IgD-negative memory B cell (primary cell): ENCODE data around the gene RGS3. TPM values are rescaled to one million over a fixed set of nuclear protein-coding genes. Genes with fewer than 3 reads are reported as not detected.
"Not testable (repeated sequence)": the region's sequence is repeated elsewhere in the genome, so short reads cannot be mapped to it uniquely, and the experiment has no call there.

Experiments
- H3K27ac Mint-ChIP-seq, 3 donors: one replicate each; pipeline ENCODE4 v1.8.0; 2020 to 2022; ENCODE audit warnings: mild to moderate bottlenecking in 3 of 3, mixed read lengths in 3 of 3, moderate library complexity in 1 of 3
- H3K27me3 Mint-ChIP-seq: one replicate; pipeline ENCODE4 v1.8.0; 2021; ENCODE audit warnings: mixed read lengths
- H3K36me3 Mint-ChIP-seq: one replicate; pipeline ENCODE4 v1.8.0; 2020; ENCODE audit warnings: mild to moderate bottlenecking, mixed read lengths
- H3K4me1 Mint-ChIP-seq, 3 donors: one replicate each; pipeline ENCODE4 v1.8.0; 2020 to 2022; ENCODE audit warnings: mixed read lengths in 3 of 3, mild to moderate bottlenecking in 1 of 3
- H3K4me3 Mint-ChIP-seq, 4 donors: one replicate each; pipeline ENCODE4 v1.8.0; 2020 to 2022; ENCODE audit warnings: mild to moderate bottlenecking in 4 of 4, mixed read lengths in 4 of 4, moderate library complexity in 3 of 4
- H3K9me3 Mint-ChIP-seq, 3 donors: one replicate each; pipeline ENCODE4 v1.8.0; 2020 to 2021; ENCODE audit warnings: mixed read lengths in 3 of 3, mild to moderate bottlenecking in 1 of 3
- polyA plus RNA-seq: library from polyadenylated mRNA; unstranded; fragments of 300-500 nt; fragmentation: Illumina TruSeq; gene quantifications from one replicate; pipeline ENCODE4 v1.2.3, GENCODE V29; 2021

Gene RGS3
- polyA plus RNA-seq, 1 donor from 2014 or later: 16.2 TPM

DNA sequence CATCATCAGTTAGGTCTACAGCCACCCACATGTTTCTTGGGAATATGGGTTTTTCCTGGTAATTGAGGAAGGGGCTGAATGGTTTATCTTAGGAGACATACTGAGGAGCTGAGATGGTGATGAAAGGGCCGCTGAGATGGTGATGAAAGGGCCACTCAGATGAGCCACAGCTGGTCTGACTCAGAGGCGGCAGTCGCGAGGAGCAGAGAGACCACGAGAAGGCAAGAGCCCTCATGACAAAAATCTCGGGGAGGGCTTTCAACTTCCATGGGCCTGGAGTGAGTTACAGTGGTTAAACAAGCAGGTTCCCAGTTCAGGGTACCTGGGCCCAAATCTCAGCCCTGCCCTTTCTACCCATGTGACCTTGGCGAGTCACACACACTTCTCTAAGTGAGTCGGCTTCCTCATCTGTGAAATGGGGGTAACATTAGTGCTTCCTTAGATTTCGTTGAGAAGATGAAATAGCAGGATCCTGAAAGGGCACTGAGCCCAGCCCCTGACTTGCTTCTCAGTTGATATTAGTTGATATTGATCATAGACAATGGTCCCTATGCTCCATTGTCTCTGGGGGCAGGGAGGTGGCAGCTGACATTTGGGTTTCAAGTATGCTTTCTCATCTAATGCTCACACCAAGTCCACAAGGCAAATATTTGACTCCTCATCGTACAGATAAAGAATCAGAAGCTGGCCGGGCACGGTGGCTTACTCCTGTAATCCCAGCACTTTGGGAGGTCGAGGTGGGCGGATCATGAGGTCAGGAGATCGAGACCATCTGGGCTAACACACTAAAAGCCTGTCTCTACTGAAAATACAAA, 169.5 kb downstream of the RGS3 start:
- Mint-ChIP-seq H3K36me3 (no peaks in the 10 kb centered on the region), H3K27me3 (peaks cover 3% of the 10 kb centered on the region), H3K4me1 (no peaks in the 10 kb centered on the region), H3K9me3 (peaks cover 0 to 5% (median 0%) of the 10 kb centered on the region in 3 donors), H3K4me3 (no peak overlapping the region), H3K27ac (no peak overlapping the region)

DNA sequence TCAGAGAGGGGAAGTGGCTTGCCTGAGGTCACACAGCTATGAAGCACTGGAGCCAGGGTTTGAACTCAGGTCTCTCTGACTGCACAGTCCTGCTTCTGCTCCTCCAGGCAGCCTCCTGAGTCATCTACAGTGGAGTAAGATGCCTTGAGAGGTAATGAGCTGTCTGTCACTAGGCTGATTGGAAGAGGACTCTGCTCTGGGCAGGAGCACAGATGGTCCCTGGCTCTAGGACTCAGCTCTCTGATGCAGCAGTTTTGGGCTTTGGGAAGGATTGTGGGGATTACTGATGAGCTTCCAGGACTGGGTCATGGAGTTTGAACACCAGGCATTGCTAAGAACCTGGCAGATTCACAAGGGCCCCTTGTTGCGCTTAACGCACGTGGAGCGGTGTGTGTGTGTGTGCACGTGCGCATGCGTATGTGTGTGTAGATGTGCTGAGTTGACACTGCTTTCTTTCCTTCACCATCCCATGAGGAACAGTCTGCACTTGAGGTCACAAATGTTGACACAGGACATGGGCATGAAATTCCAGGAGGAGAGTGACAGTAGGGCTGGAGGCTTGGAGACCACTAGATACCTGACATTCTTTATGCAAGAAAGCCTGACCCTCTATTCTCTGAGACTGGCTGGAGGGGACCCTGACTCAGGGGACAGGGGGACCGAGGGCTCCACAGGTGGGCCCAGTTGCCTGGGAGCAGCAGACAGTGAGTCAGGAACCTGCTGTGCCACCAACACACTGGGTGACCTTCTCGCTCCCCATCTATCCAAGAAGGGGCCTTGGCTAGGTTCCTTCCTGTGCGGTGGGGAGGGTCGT, 170.5 kb downstream of the RGS3 start:
- no peaks in the 10 kb centered on the region for H3K36me3 Mint-ChIP-seq
- H3K27ac Mint-ChIP-seq: no peak overlapping the region
- H3K4me3 Mint-ChIP-seq: no peak overlapping the region
- H3K4me1 Mint-ChIP-seq: no peaks in the 10 kb centered on the region
- peaks cover 0 to 5% (median 0%) of the 10 kb centered on the region in 3 donors for H3K9me3 Mint-ChIP-seq
- peaks cover 3% of the 10 kb centered on the region for H3K27me3 Mint-ChIP-seq

DNA sequence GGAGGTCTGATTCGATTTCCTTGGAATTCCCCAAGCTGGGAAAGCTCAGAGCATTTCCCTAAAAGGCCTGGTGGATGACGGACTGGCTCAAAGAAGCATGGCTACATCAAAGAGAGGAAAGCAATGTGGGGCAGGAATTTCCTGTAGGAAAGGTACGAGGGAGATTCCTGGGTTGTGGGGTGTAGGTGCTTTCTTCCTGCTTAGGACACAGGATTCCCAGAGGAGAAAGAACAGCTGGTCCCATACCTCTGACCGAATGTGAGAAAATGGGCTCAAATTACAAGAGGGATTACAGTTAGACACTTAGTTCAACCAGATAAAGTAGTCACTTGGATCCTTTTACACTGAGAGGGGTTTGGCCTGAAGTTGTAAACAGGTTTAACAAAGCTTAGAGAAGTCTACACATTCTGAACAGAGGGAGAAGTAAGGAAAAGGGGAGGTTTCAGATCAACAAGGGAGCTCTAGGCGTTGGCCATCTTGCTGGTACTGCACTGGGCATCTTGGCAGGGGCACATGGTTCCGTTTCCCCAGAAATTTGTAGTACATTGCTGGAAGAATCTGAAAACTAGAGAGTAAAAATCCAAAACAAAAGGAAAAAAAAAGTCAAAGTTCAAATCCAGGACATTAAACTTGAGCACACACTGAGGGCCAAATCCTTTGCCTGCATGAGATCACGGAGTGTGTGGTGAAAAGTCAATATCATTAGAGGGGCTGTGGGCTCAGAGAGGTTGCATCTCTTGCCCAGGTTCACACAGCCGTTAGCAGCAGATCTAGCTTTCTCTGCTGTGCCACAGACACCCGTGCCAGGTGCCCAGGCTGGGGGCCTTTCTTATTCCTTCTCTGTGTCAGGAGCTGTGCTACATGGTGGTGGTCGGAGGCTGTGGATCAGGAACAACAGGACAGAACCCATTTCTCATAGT, 171.3 kb downstream of the RGS3 start:
- peaks cover 0 to 5% (median 0%) of the 10 kb centered on the region in 3 donors for H3K9me3 Mint-ChIP-seq
- no peak overlapping the region for H3K27ac Mint-ChIP-seq
- no peak overlapping the region for H3K4me3 Mint-ChIP-seq
- no peaks in the 10 kb centered on the region for H3K4me1 Mint-ChIP-seq
- no peaks in the 10 kb centered on the region for H3K36me3 Mint-ChIP-seq
- H3K27me3 Mint-ChIP-seq: peaks cover 3% of the 10 kb centered on the region

DNA sequence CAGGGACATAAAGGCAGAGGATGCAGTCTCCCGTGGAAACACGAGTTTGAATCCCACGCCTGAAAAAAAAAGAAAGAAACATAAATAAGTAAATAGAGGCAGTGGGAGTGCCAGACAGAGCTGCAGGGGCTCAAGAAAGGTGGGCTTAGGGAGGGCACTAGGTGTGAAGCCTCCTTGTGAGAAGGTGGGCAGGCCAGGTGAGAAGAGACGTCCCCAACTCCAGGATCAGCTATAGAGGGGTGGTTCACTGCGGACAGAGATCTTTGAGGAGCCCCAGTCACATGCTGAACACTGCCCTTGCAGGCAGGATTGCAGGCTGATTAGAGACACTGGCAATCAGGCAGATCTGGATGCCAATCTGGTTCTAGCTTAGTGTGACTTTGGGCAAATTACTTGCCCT, 172.1 kb downstream of the RGS3 start:
- Mint-ChIP-seq H3K9me3 (peaks cover 0 to 5% (median 0%) of the 10 kb centered on the region in 3 donors), H3K27me3 (peaks cover 1% of the 10 kb centered on the region), H3K36me3 (no peaks in the 10 kb centered on the region), H3K4me3 (no peak overlapping the region), H3K27ac (no peak overlapping the region), H3K4me1 (no peaks in the 10 kb centered on the region)

DNA sequence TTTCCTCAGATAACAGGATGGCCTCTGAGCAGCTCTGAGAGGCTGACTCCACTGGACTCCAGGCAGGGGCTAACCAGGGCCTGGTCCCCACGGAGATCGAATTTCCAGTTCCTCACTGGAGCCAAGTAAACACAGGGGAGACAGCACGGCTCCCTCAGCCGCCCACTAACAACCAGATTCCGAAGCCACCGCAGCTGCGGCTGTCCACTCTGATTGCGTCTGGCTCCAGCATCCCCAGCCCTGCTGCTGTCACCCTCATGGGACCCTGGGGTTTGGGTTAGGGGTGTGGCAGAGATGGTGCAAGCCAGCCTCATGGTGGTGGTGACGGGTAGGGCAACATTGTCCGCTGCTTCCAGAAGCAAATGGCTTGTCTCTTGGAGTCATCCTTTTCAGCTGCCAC, 172.6 kb downstream of the RGS3 start:
- Mint-ChIP-seq H3K4me1 (no peaks in the 10 kb centered on the region), H3K36me3 (no peaks in the 10 kb centered on the region), H3K4me3 (no peak overlapping the region), H3K27ac (no peak overlapping the region), H3K27me3 (peaks cover 1% of the 10 kb centered on the region), H3K9me3 (peaks cover 0 to 5% (median 0%) of the 10 kb centered on the region in 3 donors)

DNA sequence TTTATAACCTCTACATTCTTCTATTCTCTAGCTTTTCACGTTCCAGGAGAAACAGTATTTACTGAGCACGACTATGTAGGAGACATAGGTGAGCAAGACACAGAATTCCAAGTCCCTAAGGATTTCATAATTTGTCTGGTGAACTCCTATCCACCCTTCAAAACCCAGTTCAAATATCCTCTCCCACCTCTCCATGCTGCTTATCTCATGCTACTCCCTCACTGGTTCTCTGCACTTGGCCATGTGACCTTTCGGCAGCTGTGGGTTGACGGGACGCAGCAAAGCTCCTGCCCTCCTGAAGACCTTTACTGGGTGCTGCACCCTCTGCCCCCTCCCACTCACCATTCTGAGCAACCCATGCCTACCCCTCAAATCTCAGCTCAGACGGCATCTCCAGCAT, 173.2 kb downstream of the RGS3 start:
- Mint-ChIP-seq H3K9me3 (peaks cover 0 to 5% (median 0%) of the 10 kb centered on the region in 3 donors), H3K27me3 (peaks cover 1% of the 10 kb centered on the region), H3K4me1 (no peaks in the 10 kb centered on the region), H3K27ac (no peak overlapping the region), H3K4me3 (no peak overlapping the region), H3K36me3 (no peaks in the 10 kb centered on the region)

DNA sequence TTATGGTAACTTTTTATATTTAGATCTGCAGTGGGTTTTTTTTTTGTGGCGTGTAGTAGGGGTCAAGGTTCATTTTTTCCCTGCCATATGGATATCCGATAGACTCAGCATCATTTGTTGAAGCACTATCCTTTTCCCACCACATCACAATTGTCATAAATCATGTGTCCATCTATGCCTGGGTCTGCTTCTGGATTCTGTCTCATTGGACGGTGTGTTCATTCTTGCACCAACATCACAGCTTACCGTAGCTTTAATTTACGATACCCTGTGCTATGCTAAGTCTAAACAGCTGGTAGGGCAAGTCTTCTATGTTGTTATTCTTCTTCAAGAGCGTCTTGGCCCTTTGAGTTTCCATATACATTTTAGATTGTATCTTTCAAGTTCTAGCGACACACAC, 175.0 kb downstream of the RGS3 start:
- H3K27me3 Mint-ChIP-seq: no peaks in the 10 kb centered on the region

DNA sequence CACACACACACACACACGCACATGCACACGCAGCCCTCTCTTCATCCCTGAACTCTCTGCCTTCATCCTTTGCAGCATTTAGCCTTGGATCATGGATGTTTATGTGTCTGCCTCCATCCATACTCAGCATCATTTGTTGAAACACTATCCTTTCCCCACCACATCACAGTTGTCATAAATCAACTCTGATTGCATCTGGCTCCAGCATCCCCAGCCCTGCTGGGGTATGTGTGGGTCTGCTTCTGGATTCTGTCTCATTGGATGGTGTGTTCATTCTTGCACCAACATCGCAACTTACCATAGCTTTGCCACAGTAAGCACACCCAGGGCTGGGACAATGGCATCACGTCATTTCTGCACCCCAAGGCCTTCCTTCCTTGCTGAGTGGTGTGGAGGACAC, 175.4 kb downstream of the RGS3 start:
- H3K27ac Mint-ChIP-seq: no peak overlapping the region
- peaks cover 0 to 4% (median 2%) of the 10 kb centered on the region in 3 donors for H3K9me3 Mint-ChIP-seq
- H3K27me3 Mint-ChIP-seq: no peaks in the 10 kb centered on the region
- H3K4me1 Mint-ChIP-seq: no peaks in the 10 kb centered on the region
- H3K36me3 Mint-ChIP-seq: no peaks in the 10 kb centered on the region
- H3K4me3 Mint-ChIP-seq: no peak overlapping the region

More for the DNA sequence above, 175.0 kb downstream of the RGS3 start:
- Mint-ChIP-seq H3K4me1 (no peaks in the 10 kb centered on the region), H3K36me3 (no peaks in the 10 kb centered on the region), H3K4me3 (no peak overlapping the region), H3K9me3 (peaks cover 0 to 4% (median 2%) of the 10 kb centered on the region in 3 donors), H3K27ac (no peak overlapping the region)

DNA sequence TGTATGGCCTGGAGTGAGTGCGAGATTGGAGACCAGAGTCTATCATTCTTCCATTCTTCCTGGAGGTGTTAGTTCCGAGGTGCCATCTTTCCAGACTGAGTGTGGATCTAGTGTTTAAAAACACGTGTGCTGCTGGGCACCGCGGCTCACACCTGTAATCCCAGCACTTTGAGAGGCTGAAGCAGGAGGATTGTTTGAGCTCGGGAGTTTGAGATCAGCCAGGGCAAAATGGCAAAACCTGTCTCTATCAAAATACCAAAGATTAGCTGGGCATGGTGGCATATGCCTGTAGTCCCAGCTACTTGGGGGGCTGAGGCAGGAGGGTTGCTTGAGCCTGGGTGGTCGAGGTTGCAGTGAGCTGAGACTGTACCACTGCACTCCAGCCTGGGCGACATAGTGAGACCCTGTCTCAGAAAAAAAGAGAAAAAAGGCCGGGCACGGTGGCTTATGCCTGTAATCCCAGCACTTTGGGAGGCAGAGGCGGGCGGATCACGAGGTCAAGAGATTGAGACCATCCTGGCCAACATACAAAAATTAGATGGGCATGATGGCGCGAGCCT, 176.0 kb downstream of the RGS3 start:
- not testable (repeated sequence) for H3K27me3 Mint-ChIP-seq, H3K9me3 Mint-ChIP-seq, H3K4me3 Mint-ChIP-seq, H3K36me3 Mint-ChIP-seq, H3K27ac Mint-ChIP-seq, H3K4me1 Mint-ChIP-seq

DNA sequence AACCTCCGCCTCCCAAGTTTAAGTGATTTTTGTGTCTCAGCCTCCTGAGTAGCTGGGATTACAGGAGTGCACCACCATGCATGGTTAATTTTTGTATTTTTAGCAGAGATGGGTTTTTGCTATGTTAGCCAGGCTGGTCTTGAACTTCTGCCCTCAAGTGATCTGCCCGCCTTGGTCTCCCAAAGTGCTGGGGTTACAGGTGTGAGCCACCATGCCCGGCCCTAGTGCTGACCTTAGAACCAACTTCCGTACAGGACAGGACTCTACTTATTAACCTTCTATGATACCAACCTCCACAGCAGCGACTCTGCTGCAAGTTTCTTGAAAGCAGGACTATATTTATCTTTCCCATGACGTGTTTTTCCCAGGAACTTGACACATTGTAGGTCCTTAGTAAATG, 176.9 kb downstream of the RGS3 start:
- H3K4me3 Mint-ChIP-seq: no peak overlapping the region
- H3K36me3 Mint-ChIP-seq: no peaks in the 10 kb centered on the region
- H3K27me3 Mint-ChIP-seq: no peaks in the 10 kb centered on the region
- no peak overlapping the region for H3K27ac Mint-ChIP-seq
- peaks cover 0 to 4% (median 2%) of the 10 kb centered on the region in 3 donors for H3K9me3 Mint-ChIP-seq
- peaks cover 0 to 3% (median 0%) of the 10 kb centered on the region in 3 donors for H3K4me1 Mint-ChIP-seq

DNA sequence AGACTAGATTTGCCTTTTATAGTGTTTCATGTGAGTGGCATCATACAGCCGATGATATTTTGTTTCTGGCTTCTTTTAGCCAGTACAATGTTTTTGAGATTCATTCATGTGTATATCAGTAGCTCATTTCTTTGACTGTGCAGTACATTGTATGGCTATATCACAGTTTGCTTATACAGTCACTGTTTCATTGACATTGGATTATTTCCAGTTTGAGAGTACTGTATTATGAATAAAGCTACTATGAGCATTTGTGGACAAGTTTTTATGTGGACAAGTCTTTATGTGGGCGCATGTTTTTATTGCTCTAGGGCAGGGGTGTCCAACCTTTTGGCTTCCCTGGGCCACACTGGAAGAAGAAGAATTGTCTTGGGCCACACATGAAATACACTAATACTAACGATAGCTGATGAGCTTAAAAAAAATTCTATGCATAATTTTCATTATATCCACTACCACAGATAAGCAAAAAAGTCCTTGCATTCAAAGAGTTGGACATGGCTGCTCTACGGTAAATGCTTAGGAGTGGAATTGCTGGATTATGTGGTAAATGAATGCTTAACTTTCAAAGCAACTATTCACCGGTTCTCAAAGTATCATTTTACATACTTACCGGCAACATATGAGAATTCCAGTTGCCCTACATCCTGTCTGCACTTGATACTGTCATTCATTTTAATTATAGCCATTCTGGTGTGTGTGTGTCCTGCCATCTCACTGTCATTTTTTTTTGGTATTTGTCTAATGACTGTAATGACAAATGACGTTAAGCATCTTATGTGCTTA, 177.8 kb downstream of the RGS3 start:
- H3K27me3 Mint-ChIP-seq: no peaks in the 10 kb centered on the region
- H3K4me1 Mint-ChIP-seq: peaks cover 0 to 3% (median 0%) of the 10 kb centered on the region in 3 donors
- no peak overlapping the region for H3K27ac Mint-ChIP-seq
- no peaks in the 10 kb centered on the region for H3K36me3 Mint-ChIP-seq
- H3K9me3 Mint-ChIP-seq: peaks cover 0 to 4% (median 2%) of the 10 kb centered on the region in 3 donors
- H3K4me3 Mint-ChIP-seq: no peak overlapping the region

DNA sequence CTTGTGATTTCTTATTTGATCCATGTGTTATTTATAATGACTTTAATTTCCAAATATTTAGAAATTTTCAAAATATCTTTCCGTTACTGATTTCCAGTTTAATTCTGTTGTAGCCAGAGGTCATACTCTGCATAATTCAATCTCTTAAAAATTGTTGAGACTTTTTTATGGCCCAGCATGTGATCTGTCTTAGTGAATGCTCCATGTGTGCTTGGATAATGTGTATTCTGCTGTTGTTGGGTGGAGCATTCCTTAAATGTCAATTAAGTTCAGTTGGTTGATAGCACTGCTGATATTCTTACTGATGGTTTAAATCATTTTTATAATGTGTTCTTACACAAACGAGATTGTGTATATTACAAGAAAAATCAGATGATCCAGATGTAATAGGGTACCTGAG, 180.8 kb downstream of the RGS3 start:
- Mint-ChIP-seq H3K9me3 (peaks cover 0 to 2% (median 0%) of the 10 kb centered on the region in 3 donors), H3K4me1 (peaks cover 0 to 3% (median 0%) of the 10 kb centered on the region in 3 donors), H3K4me3 (no peak overlapping the region), H3K27ac (no peak overlapping the region), H3K36me3 (no peaks in the 10 kb centered on the region), H3K27me3 (peaks cover 2% of the 10 kb centered on the region)

DNA sequence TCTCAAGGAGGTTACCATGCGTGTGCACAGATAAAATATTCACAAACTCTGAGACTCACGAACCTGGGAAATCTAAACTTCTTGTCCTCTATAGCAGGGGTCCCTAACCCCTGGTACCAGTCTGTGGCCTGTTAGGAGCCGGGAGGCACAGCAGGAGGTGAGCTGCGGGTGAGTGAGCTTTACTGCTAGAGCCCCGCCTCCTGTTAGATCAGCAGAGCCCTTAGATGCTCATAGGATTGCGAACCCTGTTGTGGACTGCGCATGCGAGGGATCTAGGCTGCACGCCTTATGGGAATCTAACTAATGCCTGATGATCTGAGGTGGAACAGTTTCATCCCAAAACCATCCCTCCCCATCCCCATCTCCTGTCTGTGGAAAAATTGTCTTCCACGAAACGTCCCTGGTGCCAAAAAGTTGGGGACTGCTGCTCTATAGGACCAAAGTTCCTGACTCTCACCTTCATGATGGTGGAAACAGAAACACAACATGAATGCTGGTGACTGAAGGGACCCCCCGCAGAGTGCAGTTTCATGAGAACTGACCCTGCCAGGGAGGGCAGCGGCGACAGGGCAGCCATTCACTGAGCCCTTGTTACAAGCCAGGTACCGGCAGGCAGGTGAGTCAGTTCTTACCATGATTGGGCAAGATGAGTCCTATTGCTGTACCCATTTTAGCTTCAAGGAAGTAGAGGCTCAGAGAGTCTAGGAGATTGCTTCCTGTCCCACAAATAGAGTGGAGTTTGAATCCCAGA, 181.9 kb downstream of the RGS3 start:
- H3K36me3 Mint-ChIP-seq: no peaks in the 10 kb centered on the region
- H3K9me3 Mint-ChIP-seq: peaks cover 0 to 2% (median 0%) of the 10 kb centered on the region in 3 donors
- peaks cover 2% of the 10 kb centered on the region for H3K27me3 Mint-ChIP-seq
- H3K4me3 Mint-ChIP-seq: no peak overlapping the region
- no peak overlapping the region for H3K27ac Mint-ChIP-seq
- H3K4me1 Mint-ChIP-seq: peaks cover 0 to 3% (median 0%) of the 10 kb centered on the region in 3 donors
